Activated B cell treated with CpG ODN at 0.5 μM for 24 hours (primary cell): ENCODE data around the gene TMEM41A. TPM values are rescaled to one million over a fixed set of nuclear protein-coding genes. Genes with fewer than 3 reads are reported as not detected.

Experiments
- ATAC-seq: fragments of 200-7000 bp; cut with Tn5 transposase; one replicate; pipeline ENCODE4 v1.10.0; 2021; ENCODE audit warnings: low read depth, mild to moderate bottlenecking, moderate library complexity
- CTCF ChIA-PET: fragments of 350-600 bp; sonication (Branson Sonifier 250); formaldehyde crosslinking; loops from one replicate; lab custom pipeline; 2021; ENCODE audit warnings: antibody characterized with exemption; lab: Charles Lee
- POLR2A ChIA-PET: fragments of 350-600 bp; sonication (Branson Sonifier 250); formaldehyde crosslinking; loops from one replicate; lab custom pipeline; 2021; ENCODE audit warnings: antibody characterized with exemption; lab: Charles Lee
- DNase-seq: peaks from one replicate; pipeline ENCODE4 v3.0.0; 2022
- H3K27ac Mint-ChIP-seq: one replicate; pipeline ENCODE4 v1.8.0; 2020; ENCODE audit warnings: mixed read lengths
- H3K27me3 Mint-ChIP-seq: one replicate; pipeline ENCODE4 v1.8.0; 2021; ENCODE audit warnings: mixed read lengths
- H3K36me3 Mint-ChIP-seq: one replicate; pipeline ENCODE4 v1.8.0; 2021; ENCODE audit warnings: low read depth, mixed read lengths
- H3K4me1 Mint-ChIP-seq: one replicate; pipeline ENCODE4 v1.8.0; 2021; ENCODE audit warnings: mixed read lengths
- H3K4me3 Mint-ChIP-seq: one replicate; pipeline ENCODE4 v1.8.0; 2020; ENCODE audit warnings: mild to moderate bottlenecking, mixed read lengths
- H3K9me3 Mint-ChIP-seq: one replicate; pipeline ENCODE4 v1.8.0; 2020; ENCODE audit warnings: mixed read lengths
- intact Hi-C: fragments of 100-400 bp; cut with micrococcal nuclease; formaldehyde crosslinking; loops from one replicate; pipeline ENCODE4 v1.15.1; 2024
- total RNA-seq: library from RNA; stranded (reverse); gene quantifications from 2 replicates; pipeline ENCODE4 v1.2.3, GENCODE V29; 2022
- TF ChIP-seq, protein P1 (sequence below): fragments of 200-600 bp; IDR thresholded peaks from one replicate; pipeline ENCODE4 v1.8.0; 2022; ENCODE audit warnings: antibody characterized with exemption, mild to moderate bottlenecking

Gene TMEM41A
- total RNA-seq, 1 donor from 2014 or later, result 23.3 TPM

DNA sequence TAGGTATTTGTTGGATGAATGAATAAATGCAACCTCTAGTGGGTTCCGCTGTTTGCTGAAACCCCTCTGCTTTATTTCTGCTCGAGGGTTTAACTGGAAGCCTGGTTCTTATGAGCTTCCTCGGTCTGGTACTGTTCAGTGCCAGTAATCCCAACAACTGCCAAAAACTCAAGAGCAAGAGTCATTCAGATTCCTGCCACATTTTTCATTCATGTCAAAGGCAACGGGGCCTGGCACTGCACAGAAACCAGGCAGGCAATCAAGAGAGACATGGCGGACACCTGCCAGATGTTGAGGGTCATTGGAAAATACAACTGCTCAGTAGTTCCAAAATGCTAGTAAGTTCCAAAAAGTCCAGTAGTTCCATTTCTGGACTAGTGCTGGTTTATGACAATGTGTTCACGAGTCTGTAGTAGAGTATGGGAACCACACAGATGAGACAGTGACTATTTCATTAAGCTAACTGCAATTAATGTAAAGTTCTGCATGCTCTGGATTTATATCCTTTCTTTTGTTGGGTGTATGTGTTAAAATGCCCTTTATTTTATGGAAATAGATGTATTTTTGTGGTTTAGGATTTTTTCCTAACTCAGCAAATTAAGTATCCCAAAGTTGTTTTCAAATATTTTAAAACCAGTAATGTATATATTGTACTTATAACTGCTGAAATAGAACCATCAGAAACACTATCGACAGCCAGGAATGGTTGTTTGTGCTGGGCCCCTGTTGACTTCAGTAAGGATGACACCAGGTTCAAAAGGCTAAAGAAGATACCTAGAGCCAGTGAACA, 22.7 kb upstream of the TMEM41A start:
- Mint-ChIP-seq H3K27ac (no peak overlapping the region), H3K36me3 (no peaks in the 10 kb centered on the region), H3K4me1 (no peaks in the 10 kb centered on the region), H3K4me3 (no peak overlapping the region), H3K9me3 (no peaks in the 10 kb centered on the region), H3K27me3 (peaks cover 21% of the 10 kb centered on the region)
- DNase-seq (no peak), ATAC-seq (no peak)
- CTCF ChIA-PET, result no interaction called here
- POLR2A ChIA-PET, result interaction anchor here (0.5 to 0.7 kb wide), 3 partner anchors 69 to 946 kb away, joined by 3 to 9 read pairs (median 4); no protein-coding TSS in a partner anchor
- TF ChIP-seq, protein P1, sequence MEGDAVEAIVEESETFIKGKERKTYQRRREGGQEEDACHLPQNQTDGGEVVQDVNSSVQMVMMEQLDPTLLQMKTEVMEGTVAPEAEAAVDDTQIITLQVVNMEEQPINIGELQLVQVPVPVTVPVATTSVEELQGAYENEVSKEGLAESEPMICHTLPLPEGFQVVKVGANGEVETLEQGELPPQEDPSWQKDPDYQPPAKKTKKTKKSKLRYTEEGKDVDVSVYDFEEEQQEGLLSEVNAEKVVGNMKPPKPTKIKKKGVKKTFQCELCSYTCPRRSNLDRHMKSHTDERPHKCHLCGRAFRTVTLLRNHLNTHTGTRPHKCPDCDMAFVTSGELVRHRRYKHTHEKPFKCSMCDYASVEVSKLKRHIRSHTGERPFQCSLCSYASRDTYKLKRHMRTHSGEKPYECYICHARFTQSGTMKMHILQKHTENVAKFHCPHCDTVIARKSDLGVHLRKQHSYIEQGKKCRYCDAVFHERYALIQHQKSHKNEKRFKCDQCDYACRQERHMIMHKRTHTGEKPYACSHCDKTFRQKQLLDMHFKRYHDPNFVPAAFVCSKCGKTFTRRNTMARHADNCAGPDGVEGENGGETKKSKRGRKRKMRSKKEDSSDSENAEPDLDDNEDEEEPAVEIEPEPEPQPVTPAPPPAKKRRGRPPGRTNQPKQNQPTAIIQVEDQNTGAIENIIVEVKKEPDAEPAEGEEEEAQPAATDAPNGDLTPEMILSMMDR, result no peak
- intact Hi-C loops, result no loop called here

DNA sequence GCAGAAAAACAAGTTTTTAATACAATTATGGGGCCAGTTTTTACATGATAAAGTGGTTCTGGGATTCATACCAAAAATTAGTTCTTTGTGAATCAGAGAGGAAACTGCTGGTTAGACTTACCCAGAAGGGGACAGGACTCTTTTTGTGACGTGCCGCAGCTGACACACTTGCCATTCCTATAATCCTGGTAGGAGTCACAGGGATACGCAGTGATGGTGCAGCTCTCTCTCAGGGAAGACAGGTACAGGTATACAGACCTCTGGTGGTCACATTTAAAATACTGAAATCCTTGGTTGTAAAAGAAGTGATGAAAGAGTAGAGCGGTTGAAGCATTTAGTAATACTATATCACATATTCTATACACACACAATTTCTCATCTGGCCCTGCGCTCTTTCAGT, 20.2 kb upstream of the TMEM41A start:
- Mint-ChIP-seq H3K36me3 (no peaks in the 10 kb centered on the region), H3K9me3 (no peaks in the 10 kb centered on the region), H3K27ac (no peak overlapping the region), H3K4me1 (no peaks in the 10 kb centered on the region), H3K27me3 (peaks cover 14% of the 10 kb centered on the region), H3K4me3 (no peak overlapping the region)
- ATAC-seq (no peak), DNase-seq (no peak)
- intact Hi-C loops, result no loop called here
- POLR2A ChIA-PET, result no interaction called here
- TF ChIP-seq, protein P1, result no peak
- CTCF ChIA-PET, result no interaction called here

DNA sequence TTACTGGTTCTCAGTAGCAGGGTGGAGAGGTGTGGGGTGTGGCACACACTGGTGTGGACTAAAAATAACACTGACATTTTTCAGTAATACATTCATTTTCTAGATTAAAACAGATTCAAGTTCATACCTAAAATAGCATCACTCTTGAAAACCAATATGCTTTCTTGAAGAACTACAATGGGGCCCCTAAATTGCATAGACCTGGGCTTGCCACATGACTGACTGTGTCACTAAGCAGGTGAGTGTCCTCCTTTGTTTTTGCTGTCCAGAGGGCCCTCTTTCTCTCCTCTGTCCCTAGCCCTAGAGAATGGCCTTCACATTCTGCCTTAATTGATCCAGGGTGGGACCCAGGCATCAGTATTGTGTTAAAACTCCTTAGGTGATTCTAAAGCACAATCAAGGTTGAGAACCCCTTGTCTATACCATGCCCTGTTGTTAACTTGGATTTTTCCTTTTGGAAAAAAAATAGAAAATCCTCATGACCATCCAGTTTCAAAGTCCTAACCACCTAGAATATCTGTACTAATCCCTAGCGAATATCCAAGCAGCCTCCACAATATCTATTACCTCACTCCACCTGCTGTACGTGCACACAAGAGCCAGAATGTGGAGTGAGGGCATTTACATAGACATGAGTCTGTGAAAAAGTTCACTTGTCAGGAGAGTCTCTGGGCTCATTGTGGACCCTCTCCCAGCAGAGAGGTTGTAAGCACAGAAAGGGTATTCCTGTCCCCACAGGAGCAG, 18.7 kb upstream of the TMEM41A start:
- no peak for DNase-seq
- Mint-ChIP-seq H3K36me3 (no peaks in the 10 kb centered on the region), H3K9me3 (no peaks in the 10 kb centered on the region), H3K27me3 (peaks cover 13% of the 10 kb centered on the region), H3K27ac (no peak overlapping the region), H3K4me1 (no peaks in the 10 kb centered on the region), H3K4me3 (no peak overlapping the region)
- TF ChIP-seq, protein P1, result no peak
- ChIA-PET CTCF (no interaction called here), POLR2A (no interaction called here)
- ATAC-seq, result no peak
- intact Hi-C loops, result no loop called here

DNA sequence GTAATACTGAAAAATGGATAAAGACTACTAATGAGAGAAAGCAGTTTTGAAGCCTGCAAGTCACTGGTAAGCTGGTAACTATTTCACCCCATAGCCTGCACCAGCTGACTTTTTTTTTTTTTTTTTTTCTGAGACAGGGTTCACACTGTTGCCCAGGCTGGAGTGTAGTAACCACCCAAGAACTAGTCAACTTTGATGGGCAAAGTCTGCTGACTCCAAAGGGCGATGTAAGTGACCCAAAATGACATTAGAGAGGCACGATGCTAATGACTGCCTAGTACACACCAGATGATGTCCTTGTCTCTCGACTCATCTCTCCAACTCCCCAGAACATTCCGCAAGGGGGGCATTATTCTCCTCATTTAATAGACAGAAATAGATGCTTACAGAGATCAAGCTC, 12.9 kb upstream of the TMEM41A start:
- ChIA-PET CTCF (no interaction called here), POLR2A (no interaction called here)
- H3K4me1 Mint-ChIP-seq, result no peaks in the 10 kb centered on the region

More for the DNA sequence above, 12.9 kb upstream of the TMEM41A start:
- DNase-seq (no peak), ATAC-seq (no peak)
- H3K27me3 Mint-ChIP-seq, result peaks cover 3% of the 10 kb centered on the region
- H3K9me3 Mint-ChIP-seq, result no peaks in the 10 kb centered on the region
- H3K36me3 Mint-ChIP-seq, result no peaks in the 10 kb centered on the region
- no peak overlapping the region for H3K4me3 Mint-ChIP-seq
- intact Hi-C loops, result no loop called here
- TF ChIP-seq, protein P1, result no peak
- H3K27ac Mint-ChIP-seq, result no peak overlapping the region
